ENCODE data around the gene PARK7. TPM values are rescaled to one million over a fixed set of nuclear protein-coding genes. Genes with fewer than 3 reads are reported as not detected.

Gene PARK7
- total RNA-seq, 1 experiment from 2014 or later = 370 TPM

DNA sequence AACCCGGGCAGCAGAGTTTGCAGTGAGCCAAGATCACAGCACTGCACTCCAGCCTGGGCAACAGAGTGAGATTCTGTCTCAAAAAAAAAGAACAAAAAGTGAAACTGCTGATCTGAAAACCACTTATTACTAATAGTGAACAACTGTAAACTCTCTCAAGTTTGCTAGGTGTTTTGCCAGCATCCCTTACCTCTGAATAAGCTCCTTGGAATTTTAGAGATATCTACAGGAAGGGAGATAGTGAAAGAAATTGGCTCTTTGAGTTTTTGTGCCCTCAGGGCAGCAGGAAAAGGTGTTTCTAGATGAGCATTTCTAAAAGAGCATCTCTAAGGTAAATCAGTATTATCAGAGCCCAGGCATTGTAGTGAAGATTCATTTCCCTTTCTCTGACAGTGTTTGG lies 27.1 kb downstream of the PARK7 start:
- Histone ChIP-seq H3K9ac (ENCODE audit: low read length) (no peak overlapping the region), H4K20me1 (ENCODE audit: insufficient read depth) (no peaks in the 10 kb centered on the region), H3K4me1 (ENCODE audit: control insufficient read depth in 1 of 2, insufficient read depth in 2 of 2, low read length in 2 of 2) (peaks cover 0 to 6% of the 10 kb centered on the region in 2 experiments; a peak in 2 of 4 replicates), H3K4me3 (replicated peaks in 1 of 2; ENCODE audit: low read depth in 1 of 2, low read length in 2 of 2) (no peak overlapping the region), H3K4me2 (ENCODE audit: low read length) (no peak overlapping the region), H3K9me2 (ENCODE audit: insufficient read depth) (no peaks in the 10 kb centered on the region), H3K27me3 (ENCODE audit: insufficient read depth, low read length) (no peaks in the 10 kb centered on the region), H3K27ac (ENCODE audit: low read depth, low read length) (no peak overlapping the region), H2AFZ (ENCODE audit: low read depth, low read length, poor library complexity, severe bottlenecking) (no peak overlapping the region), H3K9me3 (ENCODE audit: control insufficient read depth in 1 of 2, insufficient read depth in 1 of 2, low read depth in 1 of 2, low read length in 2 of 2) (no peaks in the 10 kb centered on the region), H3K36me3 (ENCODE audit: control insufficient read depth in 1 of 2, insufficient read depth in 2 of 2, low read length in 2 of 2) (peaks cover 13 to 30% of the 10 kb centered on the region in 2 experiments; a peak in 3 of 4 replicates), H3K79me2 (ENCODE audit: insufficient read depth, low read length) (peaks cover 4% of the 10 kb centered on the region)
- intact Hi-C loops (cut with micrococcal nuclease) = no loop called here
- no TSS peak for BruUV-seq (replicated peaks)
- ChIA-PET CTCF (no interaction called here), RAD21 (ENCODE audit: low non-redundant PET in 1 of 2, low total read pairs in 2 of 2, uncharacterized antibody in 2 of 2, unreplicated experiment in 2 of 2) (interaction anchor here in 1 of 2 experiments (1.2 kb wide), 1 partner anchor 361 kb away, joined by 3 read pairs; no protein-coding TSS in a partner anchor), POLR2A (interaction anchor here (0.7 kb wide), 1 partner anchor 355 kb away, joined by 3 read pairs; no protein-coding TSS in a partner anchor)
- DNase-seq (ENCODE audit: low read depth, low spot score) (no peak), ATAC-seq (no peak)
- no peak for TF ChIP-seq ZBTB33 (IDR thresholded peaks at IDR 0.05; ENCODE audit: extremely low read depth, insufficient replicate concordance, low read length)
- no peak for TF ChIP-seq TCF7L2 (IDR thresholded peaks at IDR 0.05; ENCODE audit: borderline replicate concordance, extremely low read depth, insufficient read depth, insufficient read length)
- TF ChIP-seq, protein P1, sequence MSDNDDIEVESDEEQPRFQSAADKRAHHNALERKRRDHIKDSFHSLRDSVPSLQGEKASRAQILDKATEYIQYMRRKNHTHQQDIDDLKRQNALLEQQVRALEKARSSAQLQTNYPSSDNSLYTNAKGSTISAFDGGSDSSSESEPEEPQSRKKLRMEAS (IDR thresholded peaks at IDR 0.05) = no peak
- TF ChIP-seq CBX3 (IDR thresholded peaks at IDR 0.05; ENCODE audit: low read depth) = no peak
- TF ChIP-seq EZH2 (IDR thresholded peaks at IDR 0.05) = no peak
- TF ChIP-seq, protein P2, sequence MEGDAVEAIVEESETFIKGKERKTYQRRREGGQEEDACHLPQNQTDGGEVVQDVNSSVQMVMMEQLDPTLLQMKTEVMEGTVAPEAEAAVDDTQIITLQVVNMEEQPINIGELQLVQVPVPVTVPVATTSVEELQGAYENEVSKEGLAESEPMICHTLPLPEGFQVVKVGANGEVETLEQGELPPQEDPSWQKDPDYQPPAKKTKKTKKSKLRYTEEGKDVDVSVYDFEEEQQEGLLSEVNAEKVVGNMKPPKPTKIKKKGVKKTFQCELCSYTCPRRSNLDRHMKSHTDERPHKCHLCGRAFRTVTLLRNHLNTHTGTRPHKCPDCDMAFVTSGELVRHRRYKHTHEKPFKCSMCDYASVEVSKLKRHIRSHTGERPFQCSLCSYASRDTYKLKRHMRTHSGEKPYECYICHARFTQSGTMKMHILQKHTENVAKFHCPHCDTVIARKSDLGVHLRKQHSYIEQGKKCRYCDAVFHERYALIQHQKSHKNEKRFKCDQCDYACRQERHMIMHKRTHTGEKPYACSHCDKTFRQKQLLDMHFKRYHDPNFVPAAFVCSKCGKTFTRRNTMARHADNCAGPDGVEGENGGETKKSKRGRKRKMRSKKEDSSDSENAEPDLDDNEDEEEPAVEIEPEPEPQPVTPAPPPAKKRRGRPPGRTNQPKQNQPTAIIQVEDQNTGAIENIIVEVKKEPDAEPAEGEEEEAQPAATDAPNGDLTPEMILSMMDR (IDR thresholded peaks at IDR 0.05 in 2 of 3, conservative IDR thresholded peaks at IDR 0.05 in 1 of 3; ENCODE audit: borderline replicate concordance in 1 of 3, insufficient read depth in 1 of 3, low read depth in 2 of 3, low read length in 2 of 3) = no peak
- no peak for TF ChIP-seq REST (IDR thresholded peaks at IDR 0.05; ENCODE audit: low read depth)
- no peak for TF ChIP-seq SP1 (IDR thresholded peaks at IDR 0.05; ENCODE audit: low read depth)
